HG03460 (cell line): Measurements from ENCODE around the gene LYPLAL1.

Experiments used
- ATAC-seq: cut with Tn5 transposase; IDR thresholded peaks from one replicate; pipeline ENCODE4 v1.9.1; 2021; ENCODE audit not compliant: unreplicated experiment

The LYPLAL1 gene

GRCh38 chr1:219173758-219174459 lies at the start of gene LYPLAL1:
Gene LYPLAL1 (plus strand): TSS chr1:219173878. CDS start chr1:219173891, 13 bp downstream.
- ATAC-seq: peak; percentile 60

GRCh38 chr1:219124163-219124562 lies 49.5 kb upstream of the LYPLAL1 start:
- no peak for ATAC-seq

- ATAC-seq: no peak
Measured at GRCh38 chr1:219125342-219125741, 48.3 kb upstream of the LYPLAL1 start.

GRCh38 chr1:219126377-219126776 lies 47.3 kb upstream of the LYPLAL1 start:
- no peak for ATAC-seq

GRCh38 chr1:219128957-219129356 lies 44.7 kb upstream of the LYPLAL1 start:
- ATAC-seq: no peak

- ATAC-seq: peak; percentile 58
Measured at GRCh38 chr1:219130366-219130935, 43.2 kb upstream of the LYPLAL1 start.

GRCh38 chr1:219132939-219133338 lies 40.7 kb upstream of the LYPLAL1 start:
- ATAC-seq: no peak

- ATAC-seq: peak; percentile 83
Measured at GRCh38 chr1:219138747-219139146, 34.9 kb upstream of the LYPLAL1 start.

- ATAC-seq: no peak
Measured at GRCh38 chr1:219140303-219140877, 33.3 kb upstream of the LYPLAL1 start.

- no peak for ATAC-seq
Measured at GRCh38 chr1:219143735-219144134, 29.9 kb upstream of the LYPLAL1 start.

GRCh38 chr1:219144658-219145315 lies 28.9 kb upstream of the LYPLAL1 start:
- no peak for ATAC-seq

- no peak for ATAC-seq
Measured at GRCh38 chr1:219147571-219148019, 26.1 kb upstream of the LYPLAL1 start.

- ATAC-seq: no peak
Measured at GRCh38 chr1:219149009-219149577, 24.6 kb upstream of the LYPLAL1 start.

- ATAC-seq: no peak
Measured at GRCh38 chr1:219149953-219150352, 23.7 kb upstream of the LYPLAL1 start.

- no peak for ATAC-seq
Measured at GRCh38 chr1:219150913-219151312, 22.8 kb upstream of the LYPLAL1 start.

- no peak for ATAC-seq
Measured at GRCh38 chr1:219151467-219151866, 22.2 kb upstream of the LYPLAL1 start.

GRCh38 chr1:219152751-219153150 lies 20.9 kb upstream of the LYPLAL1 start:
- ATAC-seq: no peak

- no peak for ATAC-seq
Measured at GRCh38 chr1:219153723-219154122, 20.0 kb upstream of the LYPLAL1 start.

GRCh38 chr1:219155135-219155534 lies 18.5 kb upstream of the LYPLAL1 start:
- no peak for ATAC-seq

GRCh38 chr1:219159946-219160645 lies 13.6 kb upstream of the LYPLAL1 start:
- ATAC-seq: no peak

- ATAC-seq: no peak
Measured at GRCh38 chr1:219160967-219161366, 12.7 kb upstream of the LYPLAL1 start.
